GM23248 (cell line): ENCODE results near the gene LRCOL1. TPM values are rescaled to one million over a fixed set of nuclear protein-coding genes. Genes with fewer than 3 reads are reported as not detected.

Experiments used
- DNase-seq: peaks from one replicate; pipeline ENCODE4 v3.0.0-alpha.2; 2015
- H2AFZ ChIP-seq: fragments of 200-600 bp; sonication (generic); 2 replicates; pipeline ENCODE4 v1.6.1; 2016; ENCODE audit warnings: antibody characterized with exemption
- H3F3A ChIP-seq: fragments of 200-600 bp; sonication (generic); 2 replicates; pipeline ENCODE4 v1.6.1; 2016; ENCODE audit warnings: mild to moderate bottlenecking, antibody characterized with exemption, mixed run types; ENCODE audit not compliant: insufficient read depth
- H3K27ac ChIP-seq: fragments of 200-600 bp; sonication (generic); 2 replicates; pipeline ENCODE4 v1.5.1; 2016; ENCODE audit warnings: mild to moderate bottlenecking
- H3K27me3 ChIP-seq: fragments of 200-600 bp; sonication (generic); replicated peaks from 2 replicates; pipeline ENCODE4 v1.6.1; 2016; ENCODE audit warnings: mild to moderate bottlenecking; ENCODE audit not compliant: insufficient read depth
- H3K36me3 ChIP-seq: fragments of 200-600 bp; sonication (generic); 2 replicates; pipeline ENCODE4 v1.6.1; 2016; ENCODE audit warnings: low read depth, mild to moderate bottlenecking
- H3K4me1 ChIP-seq: fragments of 200-600 bp; sonication (generic); 2 replicates; pipeline ENCODE4 v1.6.1; 2016; ENCODE audit warnings: mild to moderate bottlenecking; ENCODE audit not compliant: insufficient read depth
- H3K4me2 ChIP-seq: fragments of 200-600 bp; sonication (generic); one replicate; pipeline ENCODE4 v1.6.1; 2016; ENCODE audit warnings: mild to moderate bottlenecking; ENCODE audit not compliant: unreplicated experiment
- H3K4me3 ChIP-seq: fragments of 200-600 bp; sonication (generic); 2 replicates; pipeline ENCODE4 v1.5.1; 2016; ENCODE audit warnings: mild to moderate bottlenecking
- H3K79me2 ChIP-seq: fragments of 200-600 bp; sonication (generic); 2 replicates; pipeline ENCODE4 v1.6.1; 2016; ENCODE audit warnings: mild to moderate bottlenecking; ENCODE audit not compliant: insufficient read depth
- H3K9ac ChIP-seq: fragments of 200-600 bp; sonication (generic); 2 replicates; pipeline ENCODE4 v1.6.1; 2016; ENCODE audit warnings: mild to moderate bottlenecking
- H3K9me2 ChIP-seq: fragments of 200-600 bp; sonication (generic); 2 replicates; pipeline ENCODE4 v1.6.1; 2016; ENCODE audit warnings: mixed run types, mild to moderate bottlenecking, moderate library complexity; ENCODE audit not compliant: insufficient read depth
- H3K9me3 ChIP-seq: fragments of 200-600 bp; sonication (generic); one replicate; pipeline ENCODE4 v1.6.1; 2017; ENCODE audit warnings: low read depth
- H4K20me1 ChIP-seq: fragments of 200-600 bp; sonication (generic); 2 replicates; pipeline ENCODE4 v1.6.0; 2016; ENCODE audit not compliant: insufficient read depth
- EZH2 ChIP-seq: fragments of 200-600 bp; sonication (generic); IDR thresholded peaks from 2 replicates; pipeline ENCODE4 v1.6.1; 2018; ENCODE audit warnings: antibody characterized with exemption, mild to moderate bottlenecking; ENCODE audit not compliant: insufficient read depth, poor library complexity, severe bottlenecking
- EZH2phosphoT487 ChIP-seq: fragments of 200-600 bp; sonication (generic); IDR thresholded peaks from 2 replicates; pipeline ENCODE4 v1.6.1; 2018; ENCODE audit warnings: antibody characterized with exemption, moderate library complexity, mild to moderate bottlenecking, low read depth; ENCODE audit not compliant: insufficient read depth
- WGBS, 2 experiments: methylation state at CpG; one replicate each; pipeline ENCODE4 v1.1.6; 2015 to 2017; ENCODE audit warnings: low lambda C conversion rate in 2 of 2, low coverage in 1 of 2; ENCODE audit errors: missing lambda C conversion rate in 2 of 2; 5-methylcytosine and 5-hydroxymethylcytosine counted together
- in situ Hi-C: fragments of 300-500 bp; cut with MboI; formaldehyde crosslinking; loops from 2 replicates; pipeline ENCODE4 v1.15.0; 2020
- polyA plus RNA-seq: library from polyadenylated mRNA; unstranded; fragments of >200 nt; fragmentation: Nextera tagmentation; extraction: Ambion mirVana; gene quantifications from 2 replicates; pipeline ENCODE4 v1.2.1, GENCODE V29; 2016
- total RNA-seq: library from RNA; depleted of rRNA; stranded (reverse); fragments of >200 nt; shearing (Covaris generic); gene quantifications from 2 replicates; pipeline ENCODE4 v1.2.3, GENCODE V29; 2014

The LRCOL1 gene
- total and polyA plus RNA-seq, 2 experiments from 2014 or later = not detected

DNA sequence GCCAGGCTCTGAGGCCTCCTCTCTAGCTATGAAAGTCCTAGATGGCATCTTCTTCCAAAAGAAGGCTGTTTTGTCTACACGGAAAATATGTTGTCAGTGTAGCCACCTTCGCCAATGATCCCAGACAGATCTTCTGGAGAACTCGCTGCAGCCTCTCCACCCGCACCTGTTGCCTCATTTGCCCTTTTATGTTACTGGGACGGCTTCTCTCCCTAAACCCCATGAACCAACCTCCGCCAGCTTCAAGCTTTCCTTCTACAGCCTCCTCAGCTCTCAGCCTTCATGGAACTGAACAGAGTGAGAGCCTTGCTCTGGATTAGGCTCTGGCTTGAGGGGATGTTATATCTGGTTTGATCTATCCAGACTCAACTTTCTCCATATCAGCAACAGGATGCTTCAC is 18.9 kb upstream of the LRCOL1 start:
- no peaks in the 10 kb centered on the region; the same call in 1 of the 2 replicates for H3K36me3 ChIP-seq

DNA sequence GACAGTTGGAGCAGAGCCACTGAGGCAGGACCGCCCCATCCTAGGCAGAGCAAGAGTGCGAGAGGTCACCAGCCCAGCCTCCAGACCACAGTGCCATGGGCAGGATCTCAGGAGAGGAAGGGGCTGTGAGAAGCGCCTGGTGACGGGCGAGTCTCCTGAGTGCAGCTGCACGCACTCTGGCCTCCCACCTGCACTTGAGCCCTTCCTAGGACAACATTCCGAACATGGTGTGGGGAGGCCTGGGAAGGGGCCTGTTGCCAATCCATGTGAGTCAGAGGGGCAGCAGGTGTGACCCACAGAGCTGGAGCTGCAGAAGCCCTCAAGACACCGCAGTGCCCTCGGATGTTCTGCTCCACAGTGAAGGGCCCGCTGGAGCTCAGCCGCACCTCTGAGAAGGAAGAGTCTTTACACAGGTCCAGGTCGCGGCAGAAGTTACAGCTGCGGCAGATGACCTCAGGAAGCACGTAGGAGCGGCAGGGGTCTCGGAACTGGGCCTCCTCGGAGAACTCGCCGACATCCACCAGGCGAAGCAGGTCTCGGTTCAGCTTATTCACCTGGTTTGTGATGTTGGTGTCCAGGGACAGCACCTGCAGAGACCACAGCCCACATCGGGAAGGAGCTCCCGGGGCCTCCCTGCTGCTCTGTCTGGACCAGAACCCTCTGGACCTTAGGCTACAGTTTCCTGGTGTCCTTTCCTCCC is 15.5 kb upstream of the LRCOL1 start:
- no peak overlapping the region for H2AFZ ChIP-seq
- TF ChIP-seq EZH2 (no peak), EZH2phosphoT487 (no peak)
- no peaks in the 10 kb centered on the region for H3K36me3 ChIP-seq
- no peaks in the 10 kb centered on the region for H3K9me3 ChIP-seq
- peaks cover 12% of the 10 kb centered on the region; the same call in 1 of the 2 replicates for H3F3A ChIP-seq
- no peak overlapping the region for H3K9ac ChIP-seq
- peaks cover 9% of the 10 kb centered on the region; the same call in 1 of the 2 replicates for H3K4me1 ChIP-seq
- no peaks in the 10 kb centered on the region for H3K27me3 ChIP-seq
- in situ Hi-C loops = no loop called here
- no peak for DNase-seq
- no peaks in the 10 kb centered on the region for H3K79me2 ChIP-seq
- 98% methylated on average over 24 of the region's 24 CpGs for WGBS, 2 experiments
- no peak overlapping the region for H3K4me3 ChIP-seq
- no peak overlapping the region for H3K4me2 ChIP-seq
- H4K20me1 ChIP-seq = no peaks in the 10 kb centered on the region
- H3K27ac ChIP-seq = no peak overlapping the region
- no peaks in the 10 kb centered on the region for H3K9me2 ChIP-seq

More for the DNA sequence above, 18.9 kb upstream of the LRCOL1 start:
- H3K4me3 ChIP-seq = no peak overlapping the region
- no peak overlapping the region for H3K4me2 ChIP-seq
- no peaks in the 10 kb centered on the region for H3F3A ChIP-seq
- TF ChIP-seq EZH2phosphoT487 = no peak
- no peak for TF ChIP-seq EZH2
- H3K4me1 ChIP-seq = no peaks in the 10 kb centered on the region
- H3K9me3 ChIP-seq = no peaks in the 10 kb centered on the region
- no peaks in the 10 kb centered on the region for H3K9me2 ChIP-seq
- H3K79me2 ChIP-seq = no peaks in the 10 kb centered on the region
- no peak overlapping the region for H3K9ac ChIP-seq
- DNase-seq = no peak
- no peak overlapping the region for H3K27ac ChIP-seq
- no peaks in the 10 kb centered on the region for H4K20me1 ChIP-seq
- in situ Hi-C loops = no loop called here
- WGBS, 2 experiments = 97 to 99% methylated on average over 6 of the region's 6 CpGs
- H3K27me3 ChIP-seq = no peaks in the 10 kb centered on the region
- H2AFZ ChIP-seq = no peak overlapping the region

DNA sequence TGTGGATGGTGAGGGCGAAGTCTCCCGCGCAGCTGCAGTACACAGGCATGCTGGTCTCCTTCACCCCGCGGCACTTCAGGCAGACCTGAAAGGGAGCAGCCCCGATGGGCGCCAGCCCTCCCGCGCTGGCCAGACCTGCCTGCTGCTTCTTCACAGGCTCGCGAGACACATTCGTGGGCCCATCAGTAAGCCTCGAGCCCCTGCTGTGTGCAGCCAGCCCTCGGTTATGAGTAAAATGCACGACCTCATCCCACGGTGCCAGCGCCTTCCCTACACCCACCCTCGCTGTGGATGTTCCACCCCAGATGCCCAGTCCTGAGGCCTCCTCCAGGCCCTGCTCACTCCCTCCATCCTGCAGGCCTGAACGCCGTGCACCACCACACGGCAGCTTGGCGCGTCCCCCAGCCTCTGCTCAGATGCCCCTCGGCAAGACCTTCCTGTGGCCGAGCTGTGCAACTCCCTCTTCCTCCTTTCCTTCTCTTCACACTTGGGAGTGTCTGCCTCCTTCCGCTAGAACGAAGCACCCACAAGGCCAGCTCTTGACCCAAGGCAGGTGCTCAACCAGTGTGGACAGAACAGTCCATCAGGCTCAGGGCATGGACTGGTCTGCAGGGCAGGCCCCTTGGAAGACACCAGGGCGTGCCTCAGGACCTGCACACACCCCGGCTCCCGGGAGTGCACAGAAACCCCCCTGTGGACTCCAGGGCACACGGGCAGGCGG is 14.7 kb upstream of the LRCOL1 start:
- no peak overlapping the region for H3K4me3 ChIP-seq
- in situ Hi-C loops = loop anchor here (25.0 kb wide), 1 partner anchor 463 kb away; no protein-coding TSS in a partner anchor

DNA sequence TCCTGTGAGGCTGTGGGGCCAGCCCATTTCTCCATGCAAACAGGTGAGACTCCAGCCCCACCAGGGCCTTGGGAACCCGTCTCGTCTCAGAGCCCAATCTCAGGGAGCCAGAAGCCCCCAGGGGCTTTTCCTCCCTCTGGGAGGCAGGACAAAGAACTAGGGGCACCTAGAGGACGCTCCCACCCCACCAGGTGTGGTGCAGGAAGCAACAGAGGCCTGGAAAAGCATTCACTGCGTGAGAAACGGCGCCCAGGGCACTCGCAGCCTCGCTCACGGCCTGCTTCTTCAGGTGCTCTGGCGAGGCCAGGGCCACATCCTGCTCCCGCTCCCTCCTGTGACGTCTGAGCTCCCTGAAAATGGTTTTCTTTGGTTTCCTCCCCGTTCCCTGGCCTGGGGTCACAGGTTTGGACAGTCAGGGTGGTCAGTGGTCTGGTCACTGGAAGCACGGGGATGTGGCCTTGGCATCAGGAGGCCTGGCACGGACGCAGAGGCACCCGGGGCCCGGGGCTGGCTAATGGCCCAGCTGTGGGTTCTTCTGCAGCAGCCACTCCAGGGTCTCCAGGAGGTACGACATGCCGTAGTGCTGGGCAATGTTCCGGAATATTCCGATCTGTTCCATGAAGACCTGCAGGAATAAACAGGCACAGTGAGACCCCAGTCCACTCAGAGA is 13.9 kb upstream of the LRCOL1 start:
- in situ Hi-C loops = loop anchor here (25.0 kb wide), 1 partner anchor 462 kb away; no protein-coding TSS in a partner anchor
- no peak overlapping the region for H3K4me2 ChIP-seq
- H3K27me3 ChIP-seq = 0 out of 2 replicates have a peak, but pooled peaks cover 4% of the 10 kb centered on the region
- no peak overlapping the region for H2AFZ ChIP-seq
- H3K9me2 ChIP-seq = no peaks in the 10 kb centered on the region
- H3K9ac ChIP-seq = no peak overlapping the region
- H4K20me1 ChIP-seq = no peaks in the 10 kb centered on the region
- no peak for DNase-seq
- H3K4me3 ChIP-seq = no peak overlapping the region
- H3K36me3 ChIP-seq = no peaks in the 10 kb centered on the region
- H3F3A ChIP-seq = peaks cover 12% of the 10 kb centered on the region; the same call in 1 of the 2 replicates
- peaks cover 9% of the 10 kb centered on the region; the same call in 1 of the 2 replicates for H3K4me1 ChIP-seq
- no peak overlapping the region for H3K27ac ChIP-seq
- no peaks in the 10 kb centered on the region for H3K9me3 ChIP-seq
- 92 to 94% methylated on average over 22 of the region's 22 CpGs for WGBS, 2 experiments
- TF ChIP-seq EZH2phosphoT487 (no peak), EZH2 (no peak)
- H3K79me2 ChIP-seq = no peaks in the 10 kb centered on the region

More for the DNA sequence above, 14.7 kb upstream of the LRCOL1 start:
- 98% methylated on average over 20 to 30 of the region's 32 CpGs for WGBS, 2 experiments
- Histone ChIP-seq H3K4me2 (no peak overlapping the region), H2AFZ (no peak overlapping the region), H3K79me2 (no peaks in the 10 kb centered on the region), H3K27me3 (0 out of 2 replicates have a peak, but pooled peaks cover 3% of the 10 kb centered on the region), H3K9ac (no peak overlapping the region), H3K9me3 (no peaks in the 10 kb centered on the region), H4K20me1 (no peaks in the 10 kb centered on the region), H3K27ac (no peak overlapping the region), H3K36me3 (no peaks in the 10 kb centered on the region), H3K4me1 (peaks cover 9% of the 10 kb centered on the region; the same call in 1 of the 2 replicates), H3K9me2 (no peaks in the 10 kb centered on the region), H3F3A (peaks cover 12% of the 10 kb centered on the region; the same call in 1 of the 2 replicates)
- no peak for DNase-seq
- TF ChIP-seq EZH2phosphoT487 = no peak
- TF ChIP-seq EZH2 = no peak
